Measurements from ENCODE around the gene BRMS1. TPM values are rescaled to one million over a fixed set of nuclear protein-coding genes. Genes with fewer than 3 reads are reported as not detected.
A peak's percentile ranks its signal among the peaks of the same experiment; 100 is the strongest.

The BRMS1 gene
- polyA plus RNA-seq, 1 donor (not counting 4 experiments of a cell fraction or from before 2014, with no cell fraction given): 61.4 TPM

DNA sequence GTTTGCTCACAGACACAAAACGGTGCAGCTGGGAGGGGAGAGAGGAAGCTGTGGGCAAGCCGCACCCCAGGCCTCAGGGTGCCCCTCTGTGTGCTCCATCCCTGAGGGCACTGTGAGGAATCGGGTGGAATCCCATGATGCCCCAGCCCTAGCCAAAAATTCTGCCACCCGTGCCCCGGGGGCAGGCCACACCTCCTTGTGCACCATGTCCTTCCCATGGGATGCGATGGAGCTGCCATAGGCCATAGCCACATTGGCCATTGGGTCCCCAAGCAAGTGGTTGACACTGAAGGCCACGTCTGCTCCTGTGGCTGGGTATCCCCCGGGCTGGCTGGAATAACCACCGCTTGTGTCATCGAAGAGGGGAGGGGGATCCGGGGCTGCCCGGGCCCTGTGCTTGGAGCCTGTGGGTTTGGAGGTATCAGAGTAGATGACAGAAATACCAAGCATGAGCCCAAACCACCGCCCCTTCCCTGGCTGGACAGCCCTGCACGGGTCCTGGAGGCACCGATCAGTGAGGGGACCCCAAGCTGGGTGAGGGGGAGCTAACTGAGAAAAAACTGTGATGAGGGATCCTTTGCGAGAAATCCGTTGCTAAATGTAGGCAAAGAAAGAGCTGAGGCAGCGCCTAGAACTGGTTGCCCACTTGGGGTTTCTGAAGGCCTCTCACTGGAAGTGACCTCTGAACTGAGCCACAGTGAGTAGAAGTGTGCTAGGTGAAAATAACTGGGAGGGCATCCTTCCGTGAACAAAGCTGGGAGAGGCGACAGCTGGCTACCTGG lies 56.8 kb downstream of the BRMS1 start:
- Histone ChIP-seq H3K4me2 (ENCODE audit: control insufficient read depth, extremely low read depth, insufficient read depth, low read depth, low read length) (peak overlapping the region; percentile 98), H3K27ac (ENCODE audit: control insufficient read depth, insufficient read depth, low read length) (peak overlapping the region; percentile 75), H3K27me3 (ENCODE audit: control insufficient read depth, extremely low read depth, insufficient read depth, low read length) (peaks cover 20% of the 10 kb centered on the region), H2AFZ (ENCODE audit: control insufficient read depth, low read length) (peak overlapping the region; percentile 70), H3K9me3 (ENCODE audit: control insufficient read depth, low read depth, low read length) (no peaks in the 10 kb centered on the region), H3K9ac (ENCODE audit: control insufficient read depth, extremely low read depth, insufficient read depth, low read length) (peak overlapping the region; percentile 96), H3K4me3 (ENCODE audit: control insufficient read depth in 2 of 3, extremely low read depth in 1 of 3, insufficient read depth in 2 of 3, low read depth in 1 of 3, low read length in 3 of 3) (peak overlapping the region; percentile 76 to 91 (median 85)), H3K9me1 (ENCODE audit: control insufficient read depth, extremely low read depth, insufficient read depth, low read length) (no peaks in the 10 kb centered on the region), H3K4me1 (ENCODE audit: control insufficient read depth, extremely low read depth, insufficient read depth, low read length) (peaks cover 16% of the 10 kb centered on the region), H4K20me1 (ENCODE audit: control insufficient read depth, extremely low read depth, insufficient read depth, low read length) (peaks cover 3% of the 10 kb centered on the region), H3K79me2 (ENCODE audit: control insufficient read depth, insufficient read depth, low read length) (peaks cover 27% of the 10 kb centered on the region), H3K36me3 (ENCODE audit: control insufficient read depth in 2 of 2, extremely low read depth in 1 of 2, insufficient read depth in 2 of 2, low read length in 2 of 2) (peaks cover 9 to 11% of the 10 kb centered on the region in 2 experiments)
- DNase-seq (ENCODE audit: low read depth, low spot score): no peak
- FAIRE-seq: no peak
- dilution Hi-C loops (cut with MboI; ENCODE audit: extremely low pct_ligation_motif_present, low sequenced_read_pairs): no loop called here
- TF ChIP-seq, protein P1, sequence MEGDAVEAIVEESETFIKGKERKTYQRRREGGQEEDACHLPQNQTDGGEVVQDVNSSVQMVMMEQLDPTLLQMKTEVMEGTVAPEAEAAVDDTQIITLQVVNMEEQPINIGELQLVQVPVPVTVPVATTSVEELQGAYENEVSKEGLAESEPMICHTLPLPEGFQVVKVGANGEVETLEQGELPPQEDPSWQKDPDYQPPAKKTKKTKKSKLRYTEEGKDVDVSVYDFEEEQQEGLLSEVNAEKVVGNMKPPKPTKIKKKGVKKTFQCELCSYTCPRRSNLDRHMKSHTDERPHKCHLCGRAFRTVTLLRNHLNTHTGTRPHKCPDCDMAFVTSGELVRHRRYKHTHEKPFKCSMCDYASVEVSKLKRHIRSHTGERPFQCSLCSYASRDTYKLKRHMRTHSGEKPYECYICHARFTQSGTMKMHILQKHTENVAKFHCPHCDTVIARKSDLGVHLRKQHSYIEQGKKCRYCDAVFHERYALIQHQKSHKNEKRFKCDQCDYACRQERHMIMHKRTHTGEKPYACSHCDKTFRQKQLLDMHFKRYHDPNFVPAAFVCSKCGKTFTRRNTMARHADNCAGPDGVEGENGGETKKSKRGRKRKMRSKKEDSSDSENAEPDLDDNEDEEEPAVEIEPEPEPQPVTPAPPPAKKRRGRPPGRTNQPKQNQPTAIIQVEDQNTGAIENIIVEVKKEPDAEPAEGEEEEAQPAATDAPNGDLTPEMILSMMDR (optimal IDR thresholded peaks at IDR 0.05 in 1 of 3, IDR thresholded peaks at IDR 0.05 in 1 of 3, conservative IDR thresholded peaks at IDR 0.05 in 1 of 3; ENCODE audit: extremely low read depth in 1 of 3, insufficient read depth in 2 of 3, low read length in 3 of 3): no peak
- no peak for TF ChIP-seq EZH2 (IDR thresholded peaks at IDR 0.05; ENCODE audit: low read length)

Small RNAs within 50 kb of the gene (small RNA-seq; reads per million reads assigned to genes)
- gene RF00017 (ENCODE audit: insufficient read length in 3 of 3, low read depth in 3 of 3, low replicate concordance in 1 of 3): 0 reads per million in 3 experiments
- 4.0 to 12.1 (median 6.0) reads per million in 3 experiments for gene RNU1-84P (ENCODE audit: insufficient read length in 3 of 3, low read depth in 3 of 3, low replicate concordance in 1 of 3)

Other genes with a start within 250 kb of the BRMS1 start
- 9.3 to 19.1 TPM (median 14.1 TPM) in 3 replicates for gene KLC2, start 87.4 kb downstream of the BRMS1 start, polyA plus RNA-seq
- gene RAB1B, start 76.5 kb downstream of the BRMS1 start, polyA plus RNA-seq: 133 to 213 TPM (median 187 TPM) in 3 replicates
- 0.17 to 0.25 TPM (median 0.18 TPM) in 3 replicates for gene CNIH2, start 66.9 kb downstream of the BRMS1 start, polyA plus RNA-seq
- 80.3 to 157 TPM (median 87.5 TPM) in 3 replicates for gene YIF1A, start 56.0 kb downstream of the BRMS1 start, polyA plus RNA-seq
- 0.05 to 0.18 TPM in 2 of 3 replicates, not detected in the other for gene TMEM151A, start 53.2 kb downstream of the BRMS1 start, polyA plus RNA-seq
- gene CD248, start 28.1 kb downstream of the BRMS1 start, polyA plus RNA-seq: 0.02 to 0.40 TPM (median 0.12 TPM) in 3 replicates
- gene RIN1, start 8.7 kb downstream of the BRMS1 start, polyA plus RNA-seq: 10.6 to 18.6 TPM (median 16.1 TPM) in 3 replicates
- gene B4GAT1, start 2.5 kb upstream of the BRMS1 start, polyA plus RNA-seq: 5.2 to 6.0 TPM (median 5.7 TPM) in 3 replicates
- gene SLC29A2, start 26.7 kb upstream of the BRMS1 start, polyA plus RNA-seq: 1.3 to 2.7 TPM (median 1.7 TPM) in 3 replicates
- 0.03 TPM in 1 of 3 replicates, not detected in the others for gene NPAS4, start 75.9 kb upstream of the BRMS1 start, polyA plus RNA-seq
- 31.1 to 51.7 TPM (median 43.9 TPM) in 3 replicates for gene MRPL11, start 93.7 kb upstream of the BRMS1 start, polyA plus RNA-seq
- 2.1 to 3.2 TPM (median 2.8 TPM) in 3 replicates for gene PELI3, start 121.8 kb upstream of the BRMS1 start, polyA plus RNA-seq
- gene DPP3, start 135.3 kb upstream of the BRMS1 start, polyA plus RNA-seq: 57.9 to 75.1 TPM (median 64.5 TPM) in 3 replicates
- 11.7 to 14.6 TPM (median 14.6 TPM) in 3 replicates for gene BBS1, start 165.5 kb upstream of the BRMS1 start, polyA plus RNA-seq
- gene ZDHHC24, start 200.9 kb upstream of the BRMS1 start, polyA plus RNA-seq: 4.8 to 8.2 TPM (median 5.9 TPM) in 3 replicates
- gene ACTN3, start 201.8 kb upstream of the BRMS1 start, polyA plus RNA-seq: not detected in 3 replicates
- gene CTSF, start 223.5 kb upstream of the BRMS1 start, polyA plus RNA-seq: 3.2 to 5.8 TPM (median 3.3 TPM) in 3 replicates
- 0.04 to 0.09 TPM (median 0.07 TPM) in 3 replicates for gene CCDC87, start 248.0 kb upstream of the BRMS1 start, polyA plus RNA-seq
- 17.6 to 22.7 TPM (median 21.3 TPM) in 3 replicates for gene CCS, start 248.1 kb upstream of the BRMS1 start, polyA plus RNA-seq